Measurements from ENCODE around the gene TGM6. TPM values are rescaled to one million over a fixed set of nuclear protein-coding genes. Genes with fewer than 3 reads are reported as not detected.

The TGM6 gene
- total RNA-seq, 1 experiment from 2014 or later = not detected

GRCh38 chr20:2340136-2340535, 40.6 kb upstream of the TGM6 start (continued):
- TF ChIP-seq AFF4 (CRISPR knock-in tag; IDR thresholded peaks at IDR 0.05; ENCODE audit: borderline replicate concordance) (no peak), FOXJ3 (CRISPR knock-in tag; IDR thresholded peaks at IDR 0.05; ENCODE audit: borderline replicate concordance) (no peak), FOXP1 (CRISPR knock-in tag; IDR thresholded peaks at IDR 0.05; ENCODE audit: borderline replicate concordance) (no peak), ZSCAN18 (CRISPR knock-in tag; IDR thresholded peaks at IDR 0.05) (no peak), ATF6 (CRISPR knock-in tag; IDR thresholded peaks at IDR 0.05) (no peak), ELF4 (CRISPR knock-in tag; IDR thresholded peaks at IDR 0.05; ENCODE audit: low read depth) (no peak)

GRCh38 chr20:2340823-2341222, 39.9 kb upstream of the TGM6 start:
- no peaks in the 10 kb centered on the region for H3K27me3 Mint-ChIP-seq (ENCODE audit: low read depth)
- H3K27ac Mint-ChIP-seq = no peak overlapping the region
- no peaks in the 10 kb centered on the region for H3K36me3 Mint-ChIP-seq
- TF ChIP-seq MLX (CRISPR knock-in tag; IDR thresholded peaks at IDR 0.05) (no peak), HMGA2 (CRISPR knock-in tag; IDR thresholded peaks at IDR 0.05) (no peak), NR3C1 (CRISPR knock-in tag; conservative IDR thresholded peaks at IDR 0.05; ENCODE audit: low read depth) (no peak), ZNF423 (CRISPR knock-in tag; IDR thresholded peaks at IDR 0.05) (no peak)
- ChIA-PET POLR2A (no interaction called here), CTCF (interaction anchor here (1.4 to 3.8 kb wide), 6 partner anchors 8 to 133 kb away, joined by 4 to 35 read pairs (median 6); no protein-coding TSS in a partner anchor)
- no peaks in the 10 kb centered on the region for H3K4me1 Mint-ChIP-seq
- H3K4me3 Mint-ChIP-seq = no peak overlapping the region
- no peak for ATAC-seq
- H3K9me3 Mint-ChIP-seq = no peaks in the 10 kb centered on the region
- no peak for DNase-seq (ENCODE audit: low spot score)

GRCh38 chr20:2341336-2341735, 39.4 kb upstream of the TGM6 start:
- no peak overlapping the region for H3K27ac Mint-ChIP-seq
- H3K27me3 Mint-ChIP-seq (ENCODE audit: low read depth) = no peaks in the 10 kb centered on the region
- DNase-seq (ENCODE audit: low spot score) = no peak
- no peaks in the 10 kb centered on the region for H3K36me3 Mint-ChIP-seq
- no peak for ATAC-seq
- ChIA-PET CTCF (interaction anchor here (0.5 to 3.8 kb wide), 7 partner anchors 10 to 136 kb away, joined by 3 to 35 read pairs (median 5); no protein-coding TSS in a partner anchor), POLR2A (no interaction called here)
- H3K4me1 Mint-ChIP-seq = no peaks in the 10 kb centered on the region
- no peaks in the 10 kb centered on the region for H3K9me3 Mint-ChIP-seq
- TF ChIP-seq ZBTB43 (CRISPR knock-in tag; IDR thresholded peaks at IDR 0.05) (no peak), NR2C2 (CRISPR knock-in tag; IDR thresholded peaks at IDR 0.05) (no peak), ZNF423 (CRISPR knock-in tag; IDR thresholded peaks at IDR 0.05) (no peak), HMGA2 (CRISPR knock-in tag; IDR thresholded peaks at IDR 0.05) (no peak), MLX (CRISPR knock-in tag; IDR thresholded peaks at IDR 0.05) (no peak), ZNF317 (CRISPR knock-in tag; IDR thresholded peaks at IDR 0.05; ENCODE audit: borderline replicate concordance, low read depth) (no peak)
- H3K4me3 Mint-ChIP-seq = no peak overlapping the region

Measured in WTC11 (cell line).